Adrenal gland (tissue), 12 donors: Measurements from ENCODE around the gene NDUFB10. TPM values are rescaled to one million over a fixed set of nuclear protein-coding genes. Genes with fewer than 3 reads are reported as not detected.

Experiments
- DNase-seq, 7 donors: peaks; one replicate each; pipeline ENCODE4 v3.0.0-alpha.2; 2019 to 2020
- H3K27ac ChIP-seq, 5 donors: fragments of 200-600 bp; sonication (generic) in 4 of 5; 1 replicate in 3 of 5; 2 replicates in 2 of 5; pipeline versions ENCODE4 v1.5.1 to v1.8.0; 2016 to 2020; ENCODE audit warnings: mild to moderate bottlenecking in 1 of 5
- H3K27me3 ChIP-seq: fragments of 200-600 bp; 2 replicates; pipeline ENCODE4 v1.8.0; 2021
- H3K36me3 ChIP-seq, 2 donors: fragments of 200-600 bp; replicated peaks in 1 of 2; 1 replicate in 1 of 2; 2 replicates in 1 of 2; pipeline versions ENCODE4 v1.5.1 to v1.8.0; 2018 to 2022
- H3K4me1 ChIP-seq, 2 donors: fragments of 200-600 bp; replicated peaks in 1 of 2; 1 replicate in 1 of 2; 2 replicates in 1 of 2; pipeline versions ENCODE4 v1.5.1 to v1.8.0; 2018 to 2021
- H3K4me3 ChIP-seq, 4 donors: fragments of 200-600 bp; sonication (generic) in 3 of 4; one replicate each; pipeline ENCODE4 v1.5.1; 2016 to 2018
- H3K9me3 ChIP-seq, 3 donors: fragments of 200-600 bp; sonication (generic) in 1 of 3; replicated peaks in 1 of 3; 1 replicate in 2 of 3; 2 replicates in 1 of 3; pipeline versions ENCODE4 v1.5.1 to v1.8.0; 2016 to 2021
- CTCF ChIP-seq, 6 experiments: fragments of 450-650 bp in 4 of 6; fragments of 200-600 bp in 2 of 6; sonication (generic) in 1 of 6; IDR thresholded peaks; 1 replicate in 5 of 6; 2 replicates in 1 of 6; pipeline versions ENCODE4 v1.5.1 to v1.8.0; 2016 to 2021; ENCODE audit warnings: antibody characterized with exemption in 6 of 6, mild to moderate bottlenecking in 2 of 6, moderate library complexity in 1 of 6
- POLR2A ChIP-seq, 2 donors: fragments of 450-650 bp; IDR thresholded peaks; one replicate each; pipeline ENCODE4 v1.6.1; 2017; ENCODE audit warnings: antibody characterized with exemption in 2 of 2, mild to moderate bottlenecking in 2 of 2, moderate library complexity in 1 of 2
- WGBS, 4 donors: extraction: QIAGEN DNeasy Blood & Tissue Kit in 2 of 4; methylation state at CpG; one replicate each; pipeline versions ENCODE4 v1.1.5 to v1.1.7; 2013 to 2017; 5-methylcytosine and 5-hydroxymethylcytosine counted together
- intact Hi-C, 2 donors: fragments of 100-400 bp; cut with DNase I; formaldehyde crosslinking; loops; one replicate each; pipeline versions ENCODE4 v1.14.1 to v1.15.0; 2022 to 2023
- polyA plus RNA-seq, 3 donors: library from polyadenylated mRNA; stranded (reverse); fragments of 200-250 nt in 2 of 3; fragments of 350-450 nt in 1 of 3; fragmentation: Illumina TruSeq in 1 of 3; extraction: RNeasy Lipid Tissue Mini Kit (QIAGEN cat#74804) in 1 of 3; gene quantifications; one replicate each; pipeline ENCODE4 v1.2.3, GENCODE V29; 2013 to 2014
- total RNA-seq, 9 donors: library from RNA; depleted of rRNA in 4 of 9; stranded (reverse); fragments of >200 nt in 4 of 9; fragments of 120-200 nt in 1 of 9; fragmentation: NEBNext Ultra II Directional in 1 of 9; extraction: Animal tissue kit (Norgen Biotek cat#: 25700) in 1 of 9; gene quantifications; one replicate each; pipeline versions ENCODE4 v1.1.0 to v1.2.4, GENCODE V29; 2013 to 2023
- donor health status: healthy with polysubstance abuse.
- donor health status: Bipolar disorder and iron deficiency.
- donor health status: DM: yes; HTN: yes; CAD: no.
- donor health status: DM: no; HTN: no; CAD: no.
- donor health status: DM: no; HTN: no; CAD: no.
- donor health status: DM: yes; HTN: yes; CAD: no.

Gene NDUFB10
- total and polyA plus RNA-seq, 12 donors = 109 to 298 (median 175) TPM

- peaks cover 26% of the 10 kb centered on the region for H3K27me3 ChIP-seq
- DNase-seq = no peak
- 89 to 94% (median 93%) methylated on average over 3 to 33 of the region's 33 CpGs for WGBS, 4 donors
- no peak overlapping the region for H3K4me3 ChIP-seq
- H3K36me3 ChIP-seq = peaks cover 0 to 47% of the 10 kb centered on the region in 2 donors
- TF ChIP-seq POLR2A (IDR thresholded peaks at IDR 0.05) = no peak
- no peak for TF ChIP-seq CTCF (IDR thresholded peaks at IDR 0.05)
- H3K9me3 ChIP-seq = no peaks in the 10 kb centered on the region
- H3K27ac ChIP-seq = no peak overlapping the region
- peaks cover 7 to 12% of the 10 kb centered on the region in 2 donors for H3K4me1 ChIP-seq
- intact Hi-C loops = no loop called here
These were observed 17.9 kb downstream of the NDUFB10 start for GRCh38 chr16:1976951-1977874.

GRCh38 chr16:1977875-1978268, 18.5 kb downstream of the NDUFB10 start:
- DNase-seq = no peak
- peaks cover 26% of the 10 kb centered on the region for H3K27me3 ChIP-seq
- intact Hi-C loops = no loop called here
- no peak overlapping the region for H3K27ac ChIP-seq
- no peaks in the 10 kb centered on the region for H3K9me3 ChIP-seq
- WGBS, 4 donors = 93 to 97% (median 95%) methylated on average over 5 to 18 of the region's 18 CpGs; no CpG with 5 or more reads in 1 of the 4 donors
- no peak overlapping the region for H3K4me3 ChIP-seq
- TF ChIP-seq CTCF (IDR thresholded peaks at IDR 0.05) (no peak), POLR2A (IDR thresholded peaks at IDR 0.05) (no peak)
- H3K36me3 ChIP-seq = peaks cover 0 to 47% of the 10 kb centered on the region in 2 donors
- H3K4me1 ChIP-seq = peaks cover 2 to 5% of the 10 kb centered on the region in 2 donors

GRCh38 chr16:1978476-1979120, 19.3 kb downstream of the NDUFB10 start:
- Histone ChIP-seq H3K36me3 (peaks cover 0 to 47% of the 10 kb centered on the region in 2 donors), H3K27ac (no peak overlapping the region), H3K9me3 (no peaks in the 10 kb centered on the region), H3K4me1 (peaks cover 0 to 7% of the 10 kb centered on the region in 2 donors), H3K4me3 (no peak overlapping the region), H3K27me3 (peaks cover 26% of the 10 kb centered on the region)
- WGBS, 4 donors = 82 to 91% (median 82%) methylated on average over 12 to 37 of the region's 37 CpGs
- TF ChIP-seq CTCF (IDR thresholded peaks at IDR 0.05) = no peak
- no peak for TF ChIP-seq POLR2A (IDR thresholded peaks at IDR 0.05)
- intact Hi-C loops = no loop called here
- DNase-seq = no peak

GRCh38 chr16:1979271-1980029, 20.1 kb downstream of the NDUFB10 start:
- intact Hi-C loops = no loop called here
- DNase-seq = no peak
- Histone ChIP-seq H3K9me3 (no peaks in the 10 kb centered on the region), H3K27me3 (peaks cover 26% of the 10 kb centered on the region), H3K36me3 (peaks cover 0 to 42% of the 10 kb centered on the region in 2 donors), H3K27ac (no peak overlapping the region), H3K4me3 (no peak overlapping the region), H3K4me1 (peaks cover 0 to 8% of the 10 kb centered on the region in 2 donors)
- TF ChIP-seq POLR2A (IDR thresholded peaks at IDR 0.05) = no peak
- no peak for TF ChIP-seq CTCF (IDR thresholded peaks at IDR 0.05)
- 37 to 54% (median 40%) methylated on average over 16 to 70 of the region's 70 CpGs for WGBS, 4 donors
